GM19193 (cell line): Measurements from ENCODE around the gene TBC1D5.

Experiments
- POLR2A ChIP-seq: IDR thresholded peaks from 4 replicates; pipeline ENCODE4 v1.6.1; 2011; ENCODE audit not compliant: insufficient read depth, insufficient read length; ENCODE audit errors: extremely low read depth

Gene TBC1D5

DNA sequence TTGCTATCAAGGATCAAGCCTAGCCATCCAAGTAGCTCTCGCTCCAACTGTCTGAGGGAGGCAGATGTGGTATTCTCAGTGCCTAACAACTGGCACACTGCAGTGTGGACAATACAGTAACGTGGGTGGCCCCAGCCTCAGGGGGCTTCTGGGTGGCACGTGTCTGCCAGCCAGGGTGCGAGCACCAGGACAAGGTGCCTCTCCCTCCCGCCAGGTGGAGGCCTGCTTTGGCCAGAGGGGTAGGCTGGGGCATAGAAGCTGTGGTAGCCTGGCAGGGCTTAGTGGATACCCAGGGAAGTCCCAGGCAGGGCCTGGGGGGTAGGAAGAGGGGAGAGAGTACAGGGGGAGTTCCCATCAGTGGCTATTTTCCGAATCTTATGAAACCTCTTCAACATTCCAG is 623.7 kb downstream of the TBC1D5 start:
- TF ChIP-seq POLR2A, result no peak

DNA sequence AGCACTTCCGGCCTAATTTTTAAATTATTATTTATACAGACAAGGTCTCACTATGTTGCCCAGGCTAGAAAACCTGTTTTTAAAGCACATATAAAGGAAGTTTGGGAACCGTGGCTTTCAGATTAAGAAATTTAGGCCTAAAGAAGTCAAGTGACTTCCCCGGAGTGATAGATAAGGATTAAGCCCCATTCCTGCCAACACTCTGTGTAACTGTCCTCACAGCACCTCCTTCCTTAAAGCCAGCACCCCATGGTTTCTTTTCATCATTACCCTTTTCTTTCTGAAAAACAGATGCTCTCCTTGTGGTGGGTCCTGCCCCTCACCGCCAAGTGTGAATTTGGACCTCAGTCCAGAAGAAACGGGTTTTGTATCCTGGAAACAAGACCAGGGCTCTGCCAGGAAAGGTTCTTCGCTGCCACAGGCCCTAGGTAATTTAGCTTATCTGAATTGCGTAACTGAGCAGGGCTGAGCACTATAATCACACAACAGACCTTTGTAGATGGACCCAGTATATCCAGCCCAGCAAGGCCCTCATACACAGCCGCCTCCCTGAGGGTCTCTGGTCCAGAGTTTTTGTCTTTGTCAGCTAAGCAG is 626.3 kb downstream of the TBC1D5 start:
- TF ChIP-seq POLR2A, result no peak

DNA sequence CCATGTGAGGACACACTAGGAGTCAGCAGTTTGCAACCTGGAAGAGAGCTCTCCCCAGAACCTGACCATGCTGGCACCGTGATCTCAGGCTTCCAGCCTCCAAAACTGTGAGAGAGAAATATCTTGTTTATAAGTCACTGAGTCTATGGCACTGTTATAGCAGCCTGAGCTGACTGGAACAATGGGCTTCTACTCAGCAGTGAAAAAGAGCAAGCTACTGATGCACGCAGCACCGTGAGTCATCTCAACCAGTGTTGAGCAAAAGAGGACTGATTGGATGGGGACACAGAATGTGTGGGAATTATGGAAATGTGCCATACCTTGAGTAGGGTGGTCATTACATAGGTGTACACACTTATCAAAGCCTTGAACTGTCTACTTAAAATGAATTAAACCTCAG is 627.2 kb downstream of the TBC1D5 start:
- no peak for TF ChIP-seq POLR2A

DNA sequence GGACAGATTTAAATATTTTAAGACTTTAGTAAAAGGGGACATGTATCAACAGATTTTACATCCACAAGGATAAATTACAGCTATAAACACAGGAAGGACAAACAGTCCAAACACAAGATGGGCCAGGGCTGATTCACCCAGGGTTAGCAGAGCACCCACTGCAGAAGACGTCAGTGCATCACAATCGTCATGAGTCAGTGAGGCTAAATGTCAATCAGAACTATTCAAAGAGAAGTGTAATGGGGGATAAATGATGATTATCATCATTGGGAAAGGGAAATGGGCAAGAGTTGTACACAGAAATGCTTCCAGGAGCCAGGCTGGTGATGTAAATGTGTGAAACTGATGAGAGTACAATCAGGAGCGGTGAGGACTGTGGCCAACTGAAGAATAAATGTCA is 630.8 kb downstream of the TBC1D5 start:
- TF ChIP-seq POLR2A, result no peak

DNA sequence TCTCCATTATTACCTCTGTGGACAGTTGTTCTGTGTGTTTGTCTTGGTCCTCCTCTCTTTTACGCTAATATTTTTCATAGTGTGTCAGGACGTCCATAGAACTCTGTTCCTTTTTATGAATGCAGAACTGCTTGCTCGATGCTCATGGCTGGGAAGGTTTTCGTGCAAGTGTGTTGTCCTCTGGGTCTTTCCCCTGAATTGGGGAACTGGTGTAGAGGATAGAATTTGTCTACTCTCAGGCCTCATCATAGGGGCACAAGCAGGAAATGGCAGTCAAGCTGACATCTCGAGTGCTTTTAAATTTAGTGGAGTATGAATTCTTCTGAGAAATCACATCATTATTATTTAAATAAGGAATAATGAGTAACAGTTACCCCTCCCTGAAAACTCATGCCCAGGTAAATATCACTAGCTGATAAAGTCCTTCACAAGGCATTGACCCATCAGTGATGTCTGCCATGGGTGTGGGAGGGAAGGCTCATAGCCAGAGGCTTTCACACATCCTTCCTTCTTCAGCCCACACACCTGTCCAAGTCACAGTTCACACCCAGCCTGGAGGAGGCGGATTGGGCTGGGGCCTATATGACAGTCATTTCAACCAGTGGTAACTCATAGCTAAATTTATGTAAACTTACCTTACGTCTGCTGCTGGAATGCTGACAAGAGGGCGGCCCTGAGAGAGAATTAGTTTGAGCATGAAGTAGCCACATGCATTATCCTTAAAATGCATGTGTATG is 631.6 kb downstream of the TBC1D5 start:
- no peak for TF ChIP-seq POLR2A
